Measurements from ENCODE around the gene CDH1. TPM values are rescaled to one million over a fixed set of nuclear protein-coding genes. Genes with fewer than 3 reads are reported as not detected.
A peak's percentile ranks its signal among the peaks of the same experiment; 100 is the strongest.

The CDH1 gene
- total RNA-seq, 2 donors from 2014 or later = 95.3 to 107 TPM

DNA sequence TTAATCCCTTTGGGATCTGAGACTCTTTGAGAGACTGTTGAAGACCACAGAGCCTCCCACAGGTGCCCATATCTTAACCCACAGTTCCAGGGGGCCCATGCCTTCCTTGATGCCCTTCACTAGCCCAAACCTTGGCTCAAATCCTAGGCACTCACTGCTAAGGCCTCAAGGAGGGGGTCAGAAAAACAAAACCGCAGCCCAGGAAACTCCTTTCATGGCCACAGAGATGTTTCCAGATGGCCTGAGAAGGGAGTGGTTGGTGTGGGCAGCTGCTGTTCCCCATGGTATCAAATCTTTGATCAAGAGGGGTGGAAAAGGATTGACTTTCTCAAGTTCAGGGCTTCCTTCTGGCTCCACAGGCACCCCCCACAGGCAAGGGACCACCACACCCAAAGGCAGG, 44.7 kb downstream of the CDH1 start:
- no peak overlapping the region for H3K4me3 ChIP-seq
- intact Hi-C loops (cut with DNase I) = no loop called here
- TF ChIP-seq POLR2A (IDR thresholded peaks at IDR 0.05) = no peak
- TF ChIP-seq, protein P1, sequence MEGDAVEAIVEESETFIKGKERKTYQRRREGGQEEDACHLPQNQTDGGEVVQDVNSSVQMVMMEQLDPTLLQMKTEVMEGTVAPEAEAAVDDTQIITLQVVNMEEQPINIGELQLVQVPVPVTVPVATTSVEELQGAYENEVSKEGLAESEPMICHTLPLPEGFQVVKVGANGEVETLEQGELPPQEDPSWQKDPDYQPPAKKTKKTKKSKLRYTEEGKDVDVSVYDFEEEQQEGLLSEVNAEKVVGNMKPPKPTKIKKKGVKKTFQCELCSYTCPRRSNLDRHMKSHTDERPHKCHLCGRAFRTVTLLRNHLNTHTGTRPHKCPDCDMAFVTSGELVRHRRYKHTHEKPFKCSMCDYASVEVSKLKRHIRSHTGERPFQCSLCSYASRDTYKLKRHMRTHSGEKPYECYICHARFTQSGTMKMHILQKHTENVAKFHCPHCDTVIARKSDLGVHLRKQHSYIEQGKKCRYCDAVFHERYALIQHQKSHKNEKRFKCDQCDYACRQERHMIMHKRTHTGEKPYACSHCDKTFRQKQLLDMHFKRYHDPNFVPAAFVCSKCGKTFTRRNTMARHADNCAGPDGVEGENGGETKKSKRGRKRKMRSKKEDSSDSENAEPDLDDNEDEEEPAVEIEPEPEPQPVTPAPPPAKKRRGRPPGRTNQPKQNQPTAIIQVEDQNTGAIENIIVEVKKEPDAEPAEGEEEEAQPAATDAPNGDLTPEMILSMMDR (IDR thresholded peaks at IDR 0.05) = no peak
- no peaks in the 10 kb centered on the region for H3K27me3 ChIP-seq
- DNase-seq = no peak
- ATAC-seq = no peak
- peak overlapping the region; percentile 67 to 93 (median 90) for H3K27ac ChIP-seq
- no peaks in the 10 kb centered on the region for H3K9me3 ChIP-seq
- H3K36me3 ChIP-seq (replicated peaks in 1 of 2; ENCODE audit: insufficient read depth in 1 of 2, low read depth in 2 of 2) = no peaks in the 10 kb centered on the region
- peaks cover 91% of the 10 kb centered on the region for H3K4me1 ChIP-seq
- 25 to 50% methylated on average over 1 of the region's 1 CpG for WGBS, 2 donors

GRCh38 chr16:68782198-68783174, 45.4 kb downstream of the CDH1 start:
- ATAC-seq = no peak
- 65 to 83% methylated on average over 12 to 16 of the region's 16 CpGs for WGBS, 2 donors

GRCh38 chr16:68784226-68784625, 47.1 kb downstream of the CDH1 start:
- Histone ChIP-seq H3K9me3 (no peaks in the 10 kb centered on the region), H3K4me3 (no peak overlapping the region), H3K4me1 (peaks cover 89% of the 10 kb centered on the region), H3K36me3 (replicated peaks in 1 of 2; ENCODE audit: insufficient read depth in 1 of 2, low read depth in 2 of 2) (no peaks in the 10 kb centered on the region), H3K27me3 (no peaks in the 10 kb centered on the region), H3K27ac (peak overlapping the region in 2 of 4 donors; percentile 10 to 55)
- ATAC-seq (no peak), DNase-seq (no peak)
- TF ChIP-seq, protein P1 (IDR thresholded peaks at IDR 0.05) = no peak
- no peak for TF ChIP-seq POLR2A (IDR thresholded peaks at IDR 0.05)
- 85 to 91% methylated on average over 5 of the region's 5 CpGs for WGBS, 2 donors
- intact Hi-C loops (cut with DNase I) = no loop called here

More at GRCh38 chr16:68782198-68783174, 45.4 kb downstream of the CDH1 start:
- TF ChIP-seq, protein P1 (IDR thresholded peaks at IDR 0.05) = no peak
- no peak for TF ChIP-seq POLR2A (IDR thresholded peaks at IDR 0.05)
- no peaks in the 10 kb centered on the region for H3K27me3 ChIP-seq
- H3K36me3 ChIP-seq (replicated peaks in 1 of 2; ENCODE audit: insufficient read depth in 1 of 2, low read depth in 2 of 2) = no peaks in the 10 kb centered on the region
- no peak overlapping the region for H3K4me3 ChIP-seq
- intact Hi-C loops (cut with DNase I) = no loop called here
- H3K4me1 ChIP-seq = peaks cover 91% of the 10 kb centered on the region
- H3K9me3 ChIP-seq = no peaks in the 10 kb centered on the region
- peak overlapping the region; percentile 67 to 93 (median 90) for H3K27ac ChIP-seq
- no peak for DNase-seq

- H3K4me3 ChIP-seq = no peak overlapping the region
- intact Hi-C loops (cut with DNase I) = no loop called here
- peaks cover 89% of the 10 kb centered on the region for H3K4me1 ChIP-seq
- DNase-seq = no peak
- H3K9me3 ChIP-seq = no peaks in the 10 kb centered on the region
- no peaks in the 10 kb centered on the region for H3K36me3 ChIP-seq (replicated peaks in 1 of 2; ENCODE audit: insufficient read depth in 1 of 2, low read depth in 2 of 2)
- H3K27ac ChIP-seq = peak overlapping the region in 2 of 4 donors; percentile 55 to 92
- WGBS, 2 donors = 54 to 77% methylated on average over 2 of the region's 2 CpGs
- ATAC-seq = no peak
- TF ChIP-seq POLR2A (IDR thresholded peaks at IDR 0.05) = no peak
- TF ChIP-seq, protein P1 (IDR thresholded peaks at IDR 0.05) = no peak
- H3K27me3 ChIP-seq = no peaks in the 10 kb centered on the region
These were observed 47.6 kb downstream of the CDH1 start for GRCh38 chr16:68784721-68785120.
